Liver (tissue), 9 donors: Measurements from ENCODE around the gene CCL25. TPM values are rescaled to one million over a fixed set of nuclear protein-coding genes. Genes with fewer than 3 reads are reported as not detected.

Source experiments
- DNase-seq: peaks from one replicate; pipeline ENCODE4 v3.0.0-alpha.2; 2017; ENCODE audit warnings: low spot score
- H3K27ac ChIP-seq, 2 donors: one replicate each; pipeline ENCODE4 v1.7.0; 2013; ENCODE audit warnings: inconsistent platforms in 2 of 2, low read length in 2 of 2, control low read depth in 1 of 2, low read depth in 1 of 2, mild to moderate bottlenecking in 1 of 2
- H3K27me3 ChIP-seq, 4 donors: one replicate each; pipeline versions ENCODE4 v1.6.1 to v1.7.0; 2013; ENCODE audit warnings: low read length in 3 of 4, inconsistent platforms in 1 of 4, mild to moderate bottlenecking in 1 of 4, moderate library complexity in 1 of 4; ENCODE audit not compliant: control insufficient read depth in 4 of 4, insufficient read depth in 4 of 4
- H3K36me3 ChIP-seq, 4 donors: one replicate each; pipeline versions ENCODE4 v1.6.1 to v1.7.0; 2013; ENCODE audit warnings: low read length in 3 of 4, mild to moderate bottlenecking in 3 of 4, low read depth in 1 of 4, moderate library complexity in 1 of 4; ENCODE audit not compliant: control insufficient read depth in 4 of 4, insufficient read depth in 3 of 4
- H3K4me1 ChIP-seq, 4 donors: one replicate each; pipeline versions ENCODE4 v1.6.1 to v1.7.0; 2013; ENCODE audit warnings: low read length in 3 of 4, mild to moderate bottlenecking in 3 of 4, moderate library complexity in 1 of 4; ENCODE audit not compliant: control insufficient read depth in 4 of 4, insufficient read depth in 4 of 4
- H3K4me3 ChIP-seq, 3 donors: one replicate each; pipeline versions ENCODE4 v1.6.1 to v1.7.0; 2013; ENCODE audit warnings: low read length in 3 of 3, control low read depth in 1 of 3, low read depth in 1 of 3, mild to moderate bottlenecking in 1 of 3
- H3K9ac ChIP-seq, 2 donors: one replicate each; pipeline ENCODE4 v1.7.0; 2013; ENCODE audit warnings: low read length in 2 of 2, mild to moderate bottlenecking in 2 of 2, moderate library complexity in 2 of 2, control low read depth in 1 of 2, low read depth in 1 of 2
- H3K9me3 ChIP-seq, 4 donors: one replicate each; pipeline versions ENCODE4 v1.6.1 to v1.7.0; 2013; ENCODE audit warnings: low read length in 3 of 4; ENCODE audit not compliant: control insufficient read depth in 4 of 4
- EGR1 ChIP-seq, 2 donors: IDR thresholded peaks; 2 replicates each; pipeline ENCODE4 v1.6.1; 2016 to 2018; ENCODE audit warnings: antibody characterized with exemption in 2 of 2, low read depth in 2 of 2
- HNF4A ChIP-seq, 2 donors: conservative IDR thresholded peaks; 2 replicates each; pipeline ENCODE4 v1.6.1; 2016; ENCODE audit warnings: antibody characterized with exemption in 2 of 2, mild to moderate bottlenecking in 2 of 2
- HNF4G ChIP-seq: IDR thresholded peaks from 2 replicates; pipeline ENCODE4 v1.6.1; 2016; ENCODE audit warnings: antibody characterized with exemption
- NR2F2 ChIP-seq: IDR thresholded peaks from 2 replicates; pipeline ENCODE4 v1.6.1; 2016; ENCODE audit warnings: antibody characterized with exemption
- RAD21 ChIP-seq, 2 donors: IDR thresholded peaks; 2 replicates each; pipeline ENCODE4 v1.6.1; 2016; ENCODE audit warnings: antibody characterized with exemption in 2 of 2, mild to moderate bottlenecking in 2 of 2
- RXRA ChIP-seq, 2 donors: IDR thresholded peaks; 2 replicates each; pipeline ENCODE4 v1.6.1; 2017 to 2018; ENCODE audit warnings: antibody characterized with exemption in 2 of 2, mild to moderate bottlenecking in 1 of 2
- SP1 ChIP-seq: IDR thresholded peaks from 2 replicates; pipeline ENCODE4 v1.6.1; 2018; ENCODE audit warnings: antibody characterized with exemption, mild to moderate bottlenecking
- TAF1 ChIP-seq: conservative IDR thresholded peaks from 2 replicates; pipeline ENCODE4 v1.6.1; 2016; ENCODE audit warnings: antibody characterized with exemption, mild to moderate bottlenecking
- WGBS: extraction: QIAGEN DNeasy Blood & Tissue Kit; methylation state at CpG from one replicate; pipeline ENCODE4 v1.1.7; 2013; 5-methylcytosine and 5-hydroxymethylcytosine counted together
- polyA plus RNA-seq, 2 donors: library from polyadenylated mRNA; stranded (reverse) in 1 of 2; unstranded in 1 of 2; fragments of 200-250 nt in 1 of 2; fragments of >200 nt in 1 of 2; fragmentation: Nextera tagmentation in 1 of 2; extraction: Ambion mirVana in 1 of 2; gene quantifications; one replicate each; pipeline versions ENCODE4 v1.2.1 to v1.2.3, GENCODE V29; 2013 to 2015
- total RNA-seq, 2 donors: library from RNA; depleted of rRNA; stranded (reverse); fragments of >200 nt; gene quantifications; one replicate each; pipeline ENCODE4 v1.2.3, GENCODE V29; 2014
- TF ChIP-seq, protein P1 (sequence below): fragments of 150-350 bp; IDR thresholded peaks from 2 replicates; pipeline ENCODE4 v1.5.1; 2017; ENCODE audit warnings: improper control_type of control experiment, low read depth, low read length; ENCODE audit not compliant: missing input control
- TF ChIP-seq, protein P2 (sequence below): IDR thresholded peaks from 2 replicates; pipeline ENCODE4 v1.6.1; 2016; ENCODE audit warnings: antibody characterized with exemption, mild to moderate bottlenecking
- donor health status: healthy.
- donor health status: healthy.
- donor health status: healthy.
- donor health status: healthy.
- donor health status: healthy.

Gene CCL25
- total and polyA plus RNA-seq, 4 donors: not detected

DNA sequence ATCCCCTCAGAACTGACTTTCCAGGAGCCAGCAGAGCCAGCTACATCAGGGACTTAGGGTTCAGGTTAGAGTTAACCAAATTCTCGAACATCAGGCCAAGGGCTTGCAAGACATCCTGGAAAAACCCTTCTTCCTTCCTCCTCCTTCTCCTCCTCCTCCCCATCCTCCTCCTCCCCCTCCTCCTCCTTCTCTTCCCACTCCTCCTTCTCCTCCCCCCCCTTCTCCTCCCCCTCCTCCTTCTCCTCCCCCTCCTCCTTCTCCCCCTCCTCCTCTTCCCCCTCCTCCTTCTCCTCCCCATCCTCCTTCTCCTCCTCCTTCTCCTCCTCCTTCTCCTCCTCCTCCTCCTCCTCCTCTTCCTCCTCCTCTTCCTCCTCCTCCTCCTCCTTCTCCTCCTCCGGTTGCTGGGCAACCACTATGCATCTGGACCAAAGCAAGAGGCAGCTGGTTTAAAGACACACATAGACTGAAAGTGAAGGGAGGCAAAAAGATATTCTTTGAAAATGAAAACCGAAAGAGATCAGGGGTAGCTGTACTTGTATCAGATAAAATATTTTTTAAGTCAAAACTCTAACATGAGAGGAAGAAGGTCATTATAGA lies 5.9 kb upstream of the CCL25 start:
- TF ChIP-seq EGR1 (IDR thresholded peaks at IDR 0.05; ENCODE audit: low read depth in 2 of 2) (no peak), TAF1 (no peak), RXRA (IDR thresholded peaks at IDR 0.05) (no peak)
- no peak overlapping the region for H3K27ac ChIP-seq
- no peak overlapping the region for H3K9ac ChIP-seq
- H3K4me3 ChIP-seq: no peak overlapping the region
- no peak for DNase-seq
- peaks cover 2 to 6% (median 5%) of the 10 kb centered on the region in 4 donors for H3K4me1 ChIP-seq
- H3K36me3 ChIP-seq: no peaks in the 10 kb centered on the region
- no peaks in the 10 kb centered on the region for H3K27me3 ChIP-seq
- WGBS: 81% methylated on average over 3 of the region's 3 CpGs
- no peaks in the 10 kb centered on the region for H3K9me3 ChIP-seq

DNA sequence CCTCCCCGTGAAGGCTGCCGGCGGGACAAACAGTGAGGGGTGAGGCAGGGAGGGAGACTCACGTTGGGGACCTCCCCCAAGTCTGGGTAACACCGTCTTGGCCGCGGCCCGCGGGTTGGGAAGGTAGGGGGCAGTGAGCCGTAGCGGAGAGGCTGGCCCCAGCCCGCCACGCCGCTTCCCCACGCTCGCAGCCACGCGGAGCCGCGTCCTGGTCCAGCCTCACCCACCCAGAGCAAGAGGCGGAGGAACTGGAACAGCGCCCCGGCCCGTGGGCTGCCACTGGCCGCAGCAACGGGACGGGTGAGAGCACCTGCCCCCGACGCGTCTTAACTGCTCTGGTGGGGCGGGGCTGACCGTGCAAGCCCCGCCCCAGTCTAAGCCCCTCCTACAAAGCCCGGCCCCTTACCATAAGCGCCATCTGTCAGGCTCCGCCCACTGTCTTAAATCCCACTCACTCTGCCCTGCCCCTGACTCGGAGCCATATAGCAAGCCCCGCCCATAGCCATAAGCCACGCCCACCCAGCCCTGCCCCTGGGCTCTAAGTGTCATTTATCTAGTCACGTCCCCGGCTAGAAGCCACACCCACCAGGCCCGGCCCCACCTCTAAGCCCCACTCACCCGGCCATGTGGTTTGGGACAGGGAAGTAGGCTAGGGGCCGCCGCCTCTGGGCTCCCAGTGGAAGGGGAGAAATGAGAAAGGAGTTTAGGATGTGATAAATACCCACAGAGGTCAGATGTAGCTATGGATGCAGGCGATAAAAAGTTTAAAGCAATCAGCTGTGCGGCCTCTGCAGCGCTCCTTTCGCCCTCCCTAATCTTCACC lies 2.1 kb upstream of the CCL25 start:
- Histone ChIP-seq H3K9ac (no peak overlapping the region), H3K4me1 (peaks cover 2 to 26% (median 17%) of the 10 kb centered on the region in 4 donors), H3K9me3 (no peaks in the 10 kb centered on the region), H3K27me3 (no peaks in the 10 kb centered on the region), H3K4me3 (peak overlapping the region in 1 of 3 donors; percentile 29), H3K36me3 (no peaks in the 10 kb centered on the region), H3K27ac (no peak overlapping the region)
- TF ChIP-seq NR2F2 (no peak), SP1 (peak; percentile 18)
- TF ChIP-seq, protein P1, sequence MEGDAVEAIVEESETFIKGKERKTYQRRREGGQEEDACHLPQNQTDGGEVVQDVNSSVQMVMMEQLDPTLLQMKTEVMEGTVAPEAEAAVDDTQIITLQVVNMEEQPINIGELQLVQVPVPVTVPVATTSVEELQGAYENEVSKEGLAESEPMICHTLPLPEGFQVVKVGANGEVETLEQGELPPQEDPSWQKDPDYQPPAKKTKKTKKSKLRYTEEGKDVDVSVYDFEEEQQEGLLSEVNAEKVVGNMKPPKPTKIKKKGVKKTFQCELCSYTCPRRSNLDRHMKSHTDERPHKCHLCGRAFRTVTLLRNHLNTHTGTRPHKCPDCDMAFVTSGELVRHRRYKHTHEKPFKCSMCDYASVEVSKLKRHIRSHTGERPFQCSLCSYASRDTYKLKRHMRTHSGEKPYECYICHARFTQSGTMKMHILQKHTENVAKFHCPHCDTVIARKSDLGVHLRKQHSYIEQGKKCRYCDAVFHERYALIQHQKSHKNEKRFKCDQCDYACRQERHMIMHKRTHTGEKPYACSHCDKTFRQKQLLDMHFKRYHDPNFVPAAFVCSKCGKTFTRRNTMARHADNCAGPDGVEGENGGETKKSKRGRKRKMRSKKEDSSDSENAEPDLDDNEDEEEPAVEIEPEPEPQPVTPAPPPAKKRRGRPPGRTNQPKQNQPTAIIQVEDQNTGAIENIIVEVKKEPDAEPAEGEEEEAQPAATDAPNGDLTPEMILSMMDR: no peak
- TF ChIP-seq, protein P2, sequence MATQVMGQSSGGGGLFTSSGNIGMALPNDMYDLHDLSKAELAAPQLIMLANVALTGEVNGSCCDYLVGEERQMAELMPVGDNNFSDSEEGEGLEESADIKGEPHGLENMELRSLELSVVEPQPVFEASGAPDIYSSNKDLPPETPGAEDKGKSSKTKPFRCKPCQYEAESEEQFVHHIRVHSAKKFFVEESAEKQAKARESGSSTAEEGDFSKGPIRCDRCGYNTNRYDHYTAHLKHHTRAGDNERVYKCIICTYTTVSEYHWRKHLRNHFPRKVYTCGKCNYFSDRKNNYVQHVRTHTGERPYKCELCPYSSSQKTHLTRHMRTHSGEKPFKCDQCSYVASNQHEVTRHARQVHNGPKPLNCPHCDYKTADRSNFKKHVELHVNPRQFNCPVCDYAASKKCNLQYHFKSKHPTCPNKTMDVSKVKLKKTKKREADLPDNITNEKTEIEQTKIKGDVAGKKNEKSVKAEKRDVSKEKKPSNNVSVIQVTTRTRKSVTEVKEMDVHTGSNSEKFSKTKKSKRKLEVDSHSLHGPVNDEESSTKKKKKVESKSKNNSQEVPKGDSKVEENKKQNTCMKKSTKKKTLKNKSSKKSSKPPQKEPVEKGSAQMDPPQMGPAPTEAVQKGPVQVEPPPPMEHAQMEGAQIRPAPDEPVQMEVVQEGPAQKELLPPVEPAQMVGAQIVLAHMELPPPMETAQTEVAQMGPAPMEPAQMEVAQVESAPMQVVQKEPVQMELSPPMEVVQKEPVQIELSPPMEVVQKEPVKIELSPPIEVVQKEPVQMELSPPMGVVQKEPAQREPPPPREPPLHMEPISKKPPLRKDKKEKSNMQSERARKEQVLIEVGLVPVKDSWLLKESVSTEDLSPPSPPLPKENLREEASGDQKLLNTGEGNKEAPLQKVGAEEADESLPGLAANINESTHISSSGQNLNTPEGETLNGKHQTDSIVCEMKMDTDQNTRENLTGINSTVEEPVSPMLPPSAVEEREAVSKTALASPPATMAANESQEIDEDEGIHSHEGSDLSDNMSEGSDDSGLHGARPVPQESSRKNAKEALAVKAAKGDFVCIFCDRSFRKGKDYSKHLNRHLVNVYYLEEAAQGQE: no peak
- peak; percentile 99 for DNase-seq
- 14% methylated on average over 49 of the region's 49 CpGs for WGBS

DNA sequence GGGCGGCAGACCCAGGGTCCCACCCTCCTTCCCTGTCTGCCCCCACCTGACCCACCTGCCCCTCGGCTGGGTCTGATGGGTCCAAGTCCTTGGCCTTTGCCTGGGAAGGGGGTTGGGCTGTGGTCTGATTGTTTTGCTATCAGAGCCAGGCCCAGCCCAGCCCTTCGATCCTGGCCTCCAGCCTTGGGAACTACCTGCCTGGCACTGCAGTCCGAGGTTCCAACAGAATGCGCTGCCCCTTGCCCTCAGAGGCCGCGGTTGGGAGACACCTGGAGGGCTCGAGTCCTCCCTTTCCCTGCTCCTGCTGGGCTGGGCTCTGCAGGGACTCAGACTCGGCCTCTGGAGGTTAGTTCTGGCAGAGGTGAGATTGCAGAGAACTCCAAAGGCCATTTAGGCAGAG lies 1.6 kb downstream of the CCL25 start:
- H3K27me3 ChIP-seq: no peaks in the 10 kb centered on the region
- H3K9me3 ChIP-seq: no peaks in the 10 kb centered on the region
- no peak overlapping the region for H3K4me3 ChIP-seq
- H3K36me3 ChIP-seq: no peaks in the 10 kb centered on the region
- peak; percentile 88 to 95 for TF ChIP-seq HNF4A (conservative IDR thresholded peaks at IDR 0.05)
- peak; percentile 80 for TF ChIP-seq HNF4G
- TF ChIP-seq, protein P2: no peak
- TF ChIP-seq RXRA (IDR thresholded peaks at IDR 0.05): peak; percentile 72 to 74
- TF ChIP-seq RAD21 (IDR thresholded peaks at IDR 0.05): peak in 1 of 2 donors; percentile 15
- DNase-seq: peak; percentile 57
- no peak overlapping the region for H3K9ac ChIP-seq
- 21% methylated on average over 9 of the region's 9 CpGs for WGBS
- peaks cover 2 to 26% (median 17%) of the 10 kb centered on the region in 4 donors for H3K4me1 ChIP-seq
- H3K27ac ChIP-seq: no peak overlapping the region
